NT2/D1 (cell line): ENCODE measurements around the gene ABI3.

Experiments
- DNase-seq: peaks from one replicate; pipeline ENCODE4 v3.0.0-alpha.2; 2011; ENCODE audit warnings: low read depth, low spot score
- H3K27me3 ChIP-seq: 2 replicates; pipeline ENCODE4 v1.6.0; 2011; ENCODE audit warnings: mild to moderate bottlenecking; ENCODE audit not compliant: insufficient read length, insufficient read depth
- H3K36me3 ChIP-seq: 2 replicates; pipeline ENCODE4 v1.6.1; 2011; ENCODE audit warnings: mild to moderate bottlenecking, low read length, mixed read lengths; ENCODE audit not compliant: insufficient read depth, insufficient read length
- H3K4me1 ChIP-seq: 2 replicates; pipeline ENCODE4 v1.5.1; 2011; ENCODE audit not compliant: insufficient read depth, insufficient read length
- H3K4me3 ChIP-seq: 2 replicates; pipeline ENCODE4 v1.5.1; 2011; ENCODE audit warnings: low read depth; ENCODE audit not compliant: insufficient read length
- H3K9ac ChIP-seq: 2 replicates; pipeline ENCODE4 v1.6.0; 2011; ENCODE audit warnings: low read depth; ENCODE audit not compliant: insufficient read length
- H3K9me3 ChIP-seq: 2 replicates; pipeline ENCODE4 v1.5.1; 2011; ENCODE audit warnings: mild to moderate bottlenecking, low read length; ENCODE audit not compliant: insufficient read depth
- SUZ12 ChIP-seq: IDR thresholded peaks from 2 replicates; pipeline ENCODE4 v1.6.1; 2011; ENCODE audit not compliant: insufficient read length, insufficient read depth; ENCODE audit errors: extremely low read depth
- YY1 ChIP-seq: IDR thresholded peaks from 2 replicates; pipeline ENCODE4 v1.6.1; 2011; ENCODE audit not compliant: insufficient read length, insufficient read depth
- ZNF274 ChIP-seq: IDR thresholded peaks from 2 replicates; pipeline ENCODE4 v1.6.1; 2011; ENCODE audit warnings: mild to moderate bottlenecking, low read depth, low read length

The ABI3 gene

GRCh38 chr17:49223168-49223516 is 12.6 kb downstream of the ABI3 start:
- peaks cover 23% of the 10 kb centered on the region for H3K4me1 ChIP-seq
- H3K27me3 ChIP-seq: peaks cover 45% of the 10 kb centered on the region
- H3K9me3 ChIP-seq: no peaks in the 10 kb centered on the region

GRCh38 chr17:49223517-49224197 is 13.2 kb downstream of the ABI3 start:
- TF ChIP-seq YY1: no peak
- no peak for TF ChIP-seq SUZ12
- no peak for TF ChIP-seq ZNF274
- H3K4me3 ChIP-seq: peak overlapping the region; percentile 40
- H3K27me3 ChIP-seq: peaks cover 45% of the 10 kb centered on the region
- peaks cover 23% of the 10 kb centered on the region for H3K4me1 ChIP-seq
- H3K36me3 ChIP-seq: peaks cover 20% of the 10 kb centered on the region
- no peaks in the 10 kb centered on the region for H3K9me3 ChIP-seq
- peak overlapping the region; percentile 62 for H3K9ac ChIP-seq
- DNase-seq: no peak

More at GRCh38 chr17:49223168-49223516, 12.6 kb downstream of the ABI3 start:
- no peak overlapping the region for H3K4me3 ChIP-seq
- TF ChIP-seq SUZ12 (no peak), ZNF274 (no peak), YY1 (no peak)
- peak overlapping the region; percentile 62 for H3K9ac ChIP-seq
- no peak for DNase-seq
- H3K36me3 ChIP-seq: peaks cover 23% of the 10 kb centered on the region

GRCh38 chr17:49224198-49224996 is 13.9 kb downstream of the ABI3 start:
- Histone ChIP-seq H3K9ac (peak overlapping the region; percentile 52), H3K4me1 (peaks cover 23% of the 10 kb centered on the region), H3K27me3 (peaks cover 47% of the 10 kb centered on the region), H3K9me3 (no peaks in the 10 kb centered on the region), H3K36me3 (peaks cover 13% of the 10 kb centered on the region), H3K4me3 (peak overlapping the region; percentile 40)
- DNase-seq: no peak
- TF ChIP-seq YY1 (no peak), ZNF274 (no peak), SUZ12 (no peak)

- Histone ChIP-seq H3K27me3 (peaks cover 53% of the 10 kb centered on the region), H3K9ac (peak overlapping the region; percentile 52), H3K4me3 (peak overlapping the region; percentile 40)
These were observed 14.5 kb downstream of the ABI3 start for GRCh38 chr17:49224997-49225337.

GRCh38 chr17:49225554-49226236 is 15.2 kb downstream of the ABI3 start:
- H3K27me3 ChIP-seq: peaks cover 59% of the 10 kb centered on the region

More at GRCh38 chr17:49224997-49225337, 14.5 kb downstream of the ABI3 start:
- H3K4me1 ChIP-seq: peaks cover 23% of the 10 kb centered on the region
- TF ChIP-seq ZNF274 (no peak), SUZ12 (no peak), YY1 (no peak)
- no peak for DNase-seq
- no peaks in the 10 kb centered on the region for H3K9me3 ChIP-seq
- H3K36me3 ChIP-seq: peaks cover 9% of the 10 kb centered on the region

GRCh38 chr17:49226771-49227435 is 16.4 kb downstream of the ABI3 start:
- DNase-seq: no peak
- Histone ChIP-seq H3K9me3 (no peaks in the 10 kb centered on the region), H3K27me3 (peaks cover 71% of the 10 kb centered on the region), H3K9ac (no peak overlapping the region), H3K4me3 (no peak overlapping the region), H3K36me3 (peaks cover 4% of the 10 kb centered on the region), H3K4me1 (peaks cover 23% of the 10 kb centered on the region)
- no peak for TF ChIP-seq SUZ12
- no peak for TF ChIP-seq YY1
- TF ChIP-seq ZNF274: no peak

More at GRCh38 chr17:49225554-49226236, 15.2 kb downstream of the ABI3 start:
- H3K9me3 ChIP-seq: no peaks in the 10 kb centered on the region
- no peak for DNase-seq
- H3K4me3 ChIP-seq: no peak overlapping the region
- peaks cover 5% of the 10 kb centered on the region for H3K36me3 ChIP-seq
- H3K9ac ChIP-seq: no peak overlapping the region
- TF ChIP-seq SUZ12 (no peak), YY1 (no peak), ZNF274 (no peak)
- peaks cover 23% of the 10 kb centered on the region for H3K4me1 ChIP-seq
